HG03159 (cell line): Measurements from ENCODE around the gene DTYMK.
"Not testable (repeated sequence)": the region's sequence is repeated elsewhere in the genome, so short reads cannot be mapped to it uniquely, and the experiment has no call there.

ENCODE experiments used
- ATAC-seq: cut with Tn5 transposase; IDR thresholded peaks from one replicate; pipeline ENCODE4 v1.9.1; 2021; ENCODE audit warnings: mild to moderate bottlenecking, moderate library complexity; ENCODE audit not compliant: unreplicated experiment

The DTYMK gene

GRCh38 chr2:241672243-241673188 is 14.1 kb downstream of the DTYMK start:
- ATAC-seq: no peak

GRCh38 chr2:241671457-241672240 is 15.0 kb downstream of the DTYMK start:
- no peak for ATAC-seq

GRCh38 chr2:241670333-241671110 is 16.1 kb downstream of the DTYMK start:
- ATAC-seq: no peak

GRCh38 chr2:241668839-241669238 is 17.8 kb downstream of the DTYMK start:
- ATAC-seq: no peak

GRCh38 chr2:241668354-241668753 is 18.3 kb downstream of the DTYMK start:
- no peak for ATAC-seq

- no peak for ATAC-seq
Observed at GRCh38 chr2:241666627-241667400, 19.8 kb downstream of the DTYMK start.

- ATAC-seq: no peak
Observed at GRCh38 chr2:241665731-241666440, 20.7 kb downstream of the DTYMK start.

GRCh38 chr2:241662731-241663130 is 23.9 kb downstream of the DTYMK start:
- not testable (repeated sequence) for ATAC-seq

GRCh38 chr2:241660593-241661213 is 25.9 kb downstream of the DTYMK start:
- no peak for ATAC-seq

- ATAC-seq: no peak
Observed at GRCh38 chr2:241659150-241659739, 27.4 kb downstream of the DTYMK start.

GRCh38 chr2:241658296-241658695 is 28.3 kb downstream of the DTYMK start:
- ATAC-seq: no peak

GRCh38 chr2:241657786-241658254 is 28.8 kb downstream of the DTYMK start:
- ATAC-seq: no peak

- no peak for ATAC-seq
Observed at GRCh38 chr2:241656190-241656741, 30.3 kb downstream of the DTYMK start.

GRCh38 chr2:241655516-241656189 is 31.0 kb downstream of the DTYMK start:
- ATAC-seq: no peak

GRCh38 chr2:241654551-241654950 is 32.1 kb downstream of the DTYMK start:
- no peak for ATAC-seq

GRCh38 chr2:241653210-241653750 is 33.3 kb downstream of the DTYMK start:
- no peak for ATAC-seq

- no peak for ATAC-seq
Observed at GRCh38 chr2:241652722-241653121, 33.9 kb downstream of the DTYMK start.

GRCh38 chr2:241652142-241652541 is 34.5 kb downstream of the DTYMK start:
- ATAC-seq: no peak
